H1 (cell line): ENCODE measurements around the gene KLHL29. TPM values are rescaled to one million over a fixed set of nuclear protein-coding genes. Genes with fewer than 3 reads are reported as not detected.

Source experiments
- CTCF ChIA-PET: fragments of 300-600 bp; sonication (Branson Sonifier 250); formaldehyde crosslinking; loops from one replicate; lab custom pipeline; 2021; ENCODE audit not compliant: partially characterized antibody; lab: Charles Lee
- POLR2A ChIA-PET: fragments of 300-600 bp; sonication (Branson Sonifier 250); formaldehyde crosslinking; loops from one replicate; lab custom pipeline; 2021; ENCODE audit warnings: inconsistent platforms; ENCODE audit not compliant: partially characterized antibody; lab: Charles Lee
- DNase-seq, 2 experiments: peaks; one replicate each; pipeline versions ENCODE4 v3.0.0 to v3.0.0-alpha.2; 2010 to 2022; ENCODE audit warnings: low spot score in 2 of 2, low read depth in 1 of 2, mixed read lengths in 1 of 2
- FAIRE-seq: peaks from 2 replicates; lab custom pipeline; 2011; peaks lifted over from hg19 to GRCh38; lab: Jason Lieb, UNC
- H2AFZ ChIP-seq: 2 replicates; pipeline ENCODE4 v1.8.1; 2012; ENCODE audit warnings: low read length, inconsistent platforms
- H2AK5ac ChIP-seq: 2 replicates; pipeline ENCODE4 v1.6.1; 2013; ENCODE audit warnings: low read depth, low read length
- H2BK120ac ChIP-seq: replicated peaks from 2 replicates; pipeline ENCODE3; 2013; ENCODE audit warnings: low read depth, low read length, inconsistent platforms
- H2BK12ac ChIP-seq: 2 replicates; pipeline ENCODE4 v1.6.1; 2013; ENCODE audit warnings: low read depth, low read length
- H2BK15ac ChIP-seq: 2 replicates; pipeline ENCODE4 v1.6.1; 2013; ENCODE audit warnings: low read length
- H2BK20ac ChIP-seq: 2 replicates; pipeline ENCODE4 v1.6.1; 2013; ENCODE audit warnings: low read length
- H2BK5ac ChIP-seq: 2 replicates; pipeline ENCODE4 v1.6.1; 2013; ENCODE audit warnings: low read depth, low read length
- H3K14ac ChIP-seq: 2 replicates; pipeline ENCODE4 v1.6.1; 2013; ENCODE audit warnings: inconsistent platforms; ENCODE audit not compliant: insufficient read length
- H3K18ac ChIP-seq: 2 replicates; pipeline ENCODE4 v1.6.1; 2013; ENCODE audit warnings: low read length; ENCODE audit errors: extremely low read depth
- H3K23ac ChIP-seq: 2 replicates; pipeline ENCODE4 v1.6.1; 2013; ENCODE audit warnings: inconsistent platforms; ENCODE audit not compliant: insufficient read length
- H3K23me2 ChIP-seq: 2 replicates; pipeline ENCODE4 v1.6.1; 2013; ENCODE audit warnings: low read depth, low read length
- H3K27ac ChIP-seq: 2 replicates; pipeline ENCODE4 v1.6.1; 2011; ENCODE audit warnings: low read depth, low read length, inconsistent platforms
- H3K27me3 ChIP-seq, 4 experiments: replicated peaks in 1 of 4; 1 replicate in 1 of 4; 2 replicates in 3 of 4; pipeline versions ENCODE4 v1.6.1 to v1.8.1; 2011 to 2013; ENCODE audit warnings: low read length in 3 of 4, mild to moderate bottlenecking in 3 of 4, inconsistent platforms in 2 of 4, mixed read lengths in 2 of 4, moderate library complexity in 1 of 4; ENCODE audit not compliant: control insufficient read depth in 3 of 4, insufficient read depth in 3 of 4; ENCODE audit errors: extremely low read depth in 1 of 4
- H3K36me3 ChIP-seq, 4 experiments: 2 replicates each; pipeline versions ENCODE4 v1.6.1 to v1.8.1; 2011 to 2013; ENCODE audit warnings: mild to moderate bottlenecking in 4 of 4, low read length in 3 of 4, moderate library complexity in 2 of 4, control low read depth in 1 of 4, inconsistent platforms in 1 of 4; ENCODE audit not compliant: insufficient read depth in 4 of 4, control insufficient read depth in 2 of 4
- H3K4ac ChIP-seq: replicated peaks from 2 replicates; pipeline ENCODE3; 2013; ENCODE audit warnings: low read length, low read depth, mixed read lengths, inconsistent platforms; ENCODE audit not compliant: insufficient read length
- H3K4me1 ChIP-seq, 4 experiments: replicated peaks in 1 of 4; 1 replicate in 1 of 4; 2 replicates in 3 of 4; pipeline versions ENCODE4 v1.6.1 to v1.8.1; 2011 to 2013; ENCODE audit warnings: low read length in 3 of 4, inconsistent platforms in 2 of 4, mixed read lengths in 1 of 4; ENCODE audit not compliant: insufficient read depth in 4 of 4, control insufficient read depth in 3 of 4
- H3K4me2 ChIP-seq, 2 experiments: 2 replicates each; pipeline versions ENCODE4 v1.6.1 to v1.8.1; 2011 to 2013; ENCODE audit warnings: low read depth in 2 of 2, low read length in 2 of 2, control low read depth in 1 of 2, inconsistent platforms in 1 of 2, mild to moderate bottlenecking in 1 of 2; ENCODE audit not compliant: insufficient read depth in 1 of 2
- H3K4me3 ChIP-seq, 4 experiments: fragments of 200-600, 300-600 bp in 1 of 4; sonication (generic), shearing (Covaris generic), sonication (Bioruptor Twin) in 1 of 4; 2 replicates each; pipeline versions ENCODE4 v1.5.1 to v1.8.1; 2011 to 2016; ENCODE audit warnings: low read length in 4 of 4, low read depth in 3 of 4, control low read depth in 2 of 4, inconsistent platforms in 2 of 4, mild to moderate bottlenecking in 2 of 4, mixed read lengths in 1 of 4, moderate library complexity in 1 of 4; ENCODE audit not compliant: insufficient read depth in 2 of 4; ENCODE audit errors: extremely low read depth in 1 of 4
- H3K56ac ChIP-seq: replicated peaks from 2 replicates; pipeline ENCODE3; 2013; ENCODE audit warnings: low read depth, mild to moderate bottlenecking, mixed read lengths, low read length, inconsistent platforms; ENCODE audit not compliant: insufficient read length
- H3K79me1 ChIP-seq: 2 replicates; pipeline ENCODE4 v1.6.1; 2013; ENCODE audit warnings: low read depth, low read length, control low read depth
- H3K79me2 ChIP-seq, 2 experiments: 2 replicates each; pipeline versions ENCODE4 v1.6.1 to v1.8.1; 2012 to 2013; ENCODE audit warnings: low read length in 2 of 2, mild to moderate bottlenecking in 2 of 2, inconsistent platforms in 1 of 2; ENCODE audit not compliant: insufficient read depth in 2 of 2, control insufficient read depth in 1 of 2
- H3K9ac ChIP-seq, 4 experiments: replicated peaks in 1 of 4; 1 replicate in 1 of 4; 2 replicates in 3 of 4; pipeline versions ENCODE4 v1.6.1 to v1.8.1; 2011 to 2013; ENCODE audit warnings: low read depth in 3 of 4, low read length in 3 of 4, control low read depth in 2 of 4, mild to moderate bottlenecking in 2 of 4, moderate library complexity in 2 of 4, inconsistent platforms in 1 of 4; ENCODE audit errors: extremely low read depth in 1 of 4
- H3K9me3 ChIP-seq, 2 experiments: 2 replicates each; pipeline versions ENCODE4 v1.6.1 to v1.8.1; 2012 to 2013; ENCODE audit warnings: mild to moderate bottlenecking in 2 of 2, moderate library complexity in 2 of 2, control low read depth in 1 of 2, inconsistent platforms in 1 of 2, low read depth in 1 of 2, low read length in 1 of 2, mixed read lengths in 1 of 2; ENCODE audit not compliant: insufficient read depth in 2 of 2
- H4K20me1 ChIP-seq, 2 experiments: replicated peaks in 1 of 2; 2 replicates each; pipeline versions ENCODE3 to v1.8.1; 2011 to 2013; ENCODE audit warnings: inconsistent platforms in 2 of 2, low read length in 2 of 2, mild to moderate bottlenecking in 1 of 2; ENCODE audit not compliant: insufficient read depth in 2 of 2, control insufficient read depth in 1 of 2
- H4K5ac ChIP-seq: 2 replicates; pipeline ENCODE4 v1.6.1; 2013; ENCODE audit warnings: low read length, low read depth, mixed read lengths, inconsistent platforms; ENCODE audit not compliant: insufficient read length
- H4K8ac ChIP-seq: 2 replicates; pipeline ENCODE4 v1.8.0; 2013; ENCODE audit warnings: mild to moderate bottlenecking, moderate library complexity, low read length, inconsistent platforms; ENCODE audit not compliant: insufficient read depth; ENCODE audit errors: extremely low read depth
- H4K91ac ChIP-seq: replicated peaks from 2 replicates; pipeline ENCODE3; 2013; ENCODE audit warnings: low read length, mixed read lengths, inconsistent platforms; ENCODE audit not compliant: insufficient read length
- BACH1 ChIP-seq: IDR thresholded peaks from 2 replicates; pipeline ENCODE4 v1.6.1; 2012; ENCODE audit warnings: low read length, improper control_type of control experiment
- CHD2 ChIP-seq: IDR thresholded peaks from 2 replicates; pipeline ENCODE4 v1.6.1; 2012; ENCODE audit warnings: low read length, improper control_type of control experiment
- HDAC2 ChIP-seq, 2 experiments: fragments of 300-600 bp in 1 of 2; sonication (generic) in 1 of 2; IDR thresholded peaks; 2 replicates each; pipeline ENCODE4 v1.6.1; 2011 to 2012; ENCODE audit warnings: low read depth in 2 of 2, low read length in 2 of 2, mild to moderate bottlenecking in 2 of 2, moderate library complexity in 2 of 2, borderline replicate concordance in 1 of 2, inconsistent platforms in 1 of 2
- JUND ChIP-seq: IDR thresholded peaks from 2 replicates; pipeline ENCODE4 v1.6.1; 2011; ENCODE audit warnings: mild to moderate bottlenecking, improper control_type of control experiment, low read length
- KDM1A ChIP-seq: fragments of 200-600, 300-600 bp; sonication (generic); IDR thresholded peaks from 2 replicates; pipeline ENCODE4 v1.7.1; 2016; ENCODE audit warnings: mild to moderate bottlenecking, low read length, borderline replicate concordance
- PHF8 ChIP-seq: fragments of 200-600 bp; sonication (generic); conservative IDR thresholded peaks from 2 replicates; pipeline ENCODE4 v1.7.1; 2012; ENCODE audit warnings: low read depth, mild to moderate bottlenecking, inconsistent platforms, low read length, moderate library complexity
- POLR2A ChIP-seq, 2 experiments: IDR thresholded peaks; 1 replicate in 1 of 2; 2 replicates in 1 of 2; pipeline ENCODE4 v1.6.1; 2011; ENCODE audit warnings: low read depth in 2 of 2, low read length in 2 of 2, mild to moderate bottlenecking in 2 of 2; ENCODE audit errors: control extremely low read depth in 1 of 2
- SAP30 ChIP-seq: fragments of 300-600 bp; sonication (generic); IDR thresholded peaks from 2 replicates; pipeline ENCODE4 v1.7.1; 2012; ENCODE audit warnings: low read length, moderate library complexity, mild to moderate bottlenecking, inconsistent platforms; ENCODE audit not compliant: insufficient read depth, insufficient replicate concordance
- SUZ12 ChIP-seq: fragments of 200-600 bp; sonication (generic); IDR thresholded peaks from 2 replicates; pipeline ENCODE4 v1.6.1; 2012; ENCODE audit warnings: mild to moderate bottlenecking, inconsistent platforms, low read length, moderate library complexity, mixed read lengths
- TAF1 ChIP-seq: IDR thresholded peaks from 2 replicates; pipeline ENCODE4 v1.6.1; 2011; ENCODE audit warnings: mild to moderate bottlenecking, low read depth, low read length
- TCF12 ChIP-seq: IDR thresholded peaks from 2 replicates; pipeline ENCODE4 v1.6.1; 2011; ENCODE audit warnings: low read depth, mild to moderate bottlenecking, low read length
- YY1 ChIP-seq: IDR thresholded peaks from 2 replicates; pipeline ENCODE4 v1.6.1; 2011; ENCODE audit warnings: low read depth, mild to moderate bottlenecking, low read length
- ZNF274 ChIP-seq: IDR thresholded peaks from 2 replicates; pipeline ENCODE4 v1.7.0; 2012; ENCODE audit warnings: low read length, borderline replicate concordance; ENCODE audit errors: extremely low read depth
- WGBS, 2 experiments: shearing (Covaris generic) in 1 of 2; methylation state at CpG; one replicate each; pipeline versions ENCODE4 v1.1.6 to v1.1.7; 2013 to 2015; ENCODE audit warnings: low lambda C conversion rate in 2 of 2, mixed read lengths in 2 of 2, inconsistent platforms in 1 of 2, low coverage in 1 of 2, missing lambda C conversion rate in 1 of 2; ENCODE audit not compliant: insufficient replicate concordance in 2 of 2, insufficient coverage in 1 of 2, insufficient read length in 1 of 2; ENCODE audit errors: extremely low coverage in 1 of 2, missing lambda C conversion rate in 1 of 2; 5-methylcytosine and 5-hydroxymethylcytosine counted together
- polyA plus RNA-seq, 7 experiments: library from polyadenylated mRNA; depleted of rRNA in 3 of 7; stranded (reverse) in 5 of 7; unstranded in 2 of 7; fragments of >200 nt in 5 of 7; fragments of 200-250 nt in 2 of 7; gene quantifications; 1 replicate in 5 of 7; 2 replicates in 1 of 7; 4 replicates in 1 of 7; pipeline versions ENCODE4 v1.2.1 to v1.2.3, GENCODE V29; 2011 to 2013; ENCODE audit warnings: missing spikeins in 2 of 7, mixed read lengths in 2 of 7
- total RNA-seq: library from RNA; stranded (reverse); fragmentation: NEBNext Ultra II Directional; extraction: Animal tissue kit (Norgen Biotek cat#: 25700); gene quantifications from 2 replicates; pipeline ENCODE4 v1.2.1, GENCODE V29; 2021

Gene KLHL29
- total and polyA plus RNA-seq, 2 of the 8 experiments (the other 6 are each of a cell fraction or from before 2014, with no cell fraction given), result 1.1 to 4.7 TPM

DNA sequence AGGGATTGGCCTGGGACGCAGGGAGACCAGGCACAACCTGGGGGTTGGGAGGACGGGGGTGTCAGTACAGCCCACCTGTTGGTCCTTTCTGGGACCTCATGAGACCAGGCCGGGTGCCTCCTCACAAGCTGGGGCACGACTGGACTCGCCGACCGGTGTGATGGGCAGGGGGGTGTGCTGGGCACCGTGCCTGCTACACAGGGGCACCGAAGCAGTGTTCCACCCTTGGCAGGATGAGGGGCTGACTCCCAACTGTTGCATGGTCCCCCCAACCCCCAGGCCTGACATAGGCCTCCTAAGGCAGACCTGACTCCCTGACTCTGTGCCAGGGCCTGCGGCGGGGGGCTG lies 285.2 kb downstream of the KLHL29 start:
- Histone ChIP-seq H4K5ac (no peak overlapping the region), H2BK12ac (no peak overlapping the region), H3K4me1 (peaks cover 0 to 6% (median 2%) of the 10 kb centered on the region in 4 experiments; a peak in 2 of 7 replicates), H3K9ac (no peak overlapping the region), H2AK5ac (peak overlapping the region; percentile 39; the same call in 1 of the 2 replicates), H3K27me3 (no peaks in the 10 kb centered on the region; a peak in 1 of 7 replicates), H4K91ac (no peak overlapping the region), H4K8ac (peak overlapping the region; percentile 65; the same call in 1 of the 2 replicates), H3K4me3 (no peak overlapping the region), H3K56ac (no peak overlapping the region), H3K14ac (no peak overlapping the region), H3K36me3 (no peaks in the 10 kb centered on the region), H3K79me2 (no peaks in the 10 kb centered on the region), H4K20me1 (peaks cover 2 to 8% of the 10 kb centered on the region in 2 experiments), H2AFZ (no peak overlapping the region), H3K79me1 (no peaks in the 10 kb centered on the region), H2BK15ac (no peak overlapping the region), H3K27ac (no peak overlapping the region), H3K18ac (no peak overlapping the region; the same call in 1 of the 2 replicates), H2BK20ac (no peak overlapping the region), H3K9me3 (no peaks in the 10 kb centered on the region), H3K23me2 (peaks cover 2% of the 10 kb centered on the region; the same call in 1 of the 2 replicates), H2BK5ac (no peak overlapping the region), H2BK120ac (no peak overlapping the region), H3K4ac (no peak overlapping the region), H3K4me2 (no peak overlapping the region), H3K23ac (no peak overlapping the region)
- ChIA-PET POLR2A (interaction anchor here (0.6 kb wide), 1 partner anchor 327 kb away, joined by 4 read pairs; no protein-coding TSS in a partner anchor), CTCF (interaction anchor here (0.6 to 2.0 kb wide), 4 partner anchors 8 to 339 kb away, joined by 3 to 8 read pairs (median 4); no protein-coding TSS in a partner anchor)
- WGBS, 2 experiments, result 73% methylated on average over 11 of the region's 11 CpGs; no CpG with 5 or more reads in 1 of the 2 experiments
- DNase-seq (no peak), FAIRE-seq (no peak)
- TF ChIP-seq SAP30 (no peak), HDAC2 (IDR thresholded peaks at IDR 0.05; ENCODE audit: borderline replicate concordance in 1 of 2, low read depth in 2 of 2, low read length in 2 of 2) (no peak), CHD2 (no peak), TCF12 (no peak), POLR2A (IDR thresholded peaks at IDR 0.05; ENCODE audit: control extremely low read depth in 1 of 2, low read depth in 2 of 2, low read length in 2 of 2) (no peak), SUZ12 (no peak), JUND (no peak), ZNF274 (no peak), PHF8 (no peak), TAF1 (no peak), KDM1A (no peak), YY1 (no peak), BACH1 (no peak)
